ENCODE data around the gene MCOLN1.
"Not testable (repeated sequence)": the region's sequence is repeated elsewhere in the genome, so short reads cannot be mapped to it uniquely, and the experiment has no call there.

MCOLN1 gene

GRCh38 chr19:7575434-7576040 is 53.1 kb downstream of the MCOLN1 start:
- no peaks in the 10 kb centered on the region for H3K4me1 Mint-ChIP-seq (ENCODE audit: low read depth)
- H3K27me3 Mint-ChIP-seq (ENCODE audit: low read depth): no peaks in the 10 kb centered on the region
- DNase-seq (ENCODE audit: low spot score): no peak
- H3K9me3 Mint-ChIP-seq: no peaks in the 10 kb centered on the region
- no peak overlapping the region for H3K4me3 Mint-ChIP-seq
- H3K36me3 Mint-ChIP-seq (ENCODE audit: low read depth): no peaks in the 10 kb centered on the region
- H3K27ac Mint-ChIP-seq: no peak overlapping the region

- not testable (repeated sequence) for H3K4me1 Mint-ChIP-seq (ENCODE audit: low read depth); H3K4me3 Mint-ChIP-seq; H3K36me3 Mint-ChIP-seq (ENCODE audit: low read depth); H3K27ac Mint-ChIP-seq; H3K9me3 Mint-ChIP-seq; H3K27me3 Mint-ChIP-seq (ENCODE audit: low read depth); DNase-seq (ENCODE audit: low spot score)
Observed at GRCh38 chr19:7577422-7577821, 55.0 kb downstream of the MCOLN1 start.

- no peaks in the 10 kb centered on the region for H3K9me3 Mint-ChIP-seq
- H3K36me3 Mint-ChIP-seq (ENCODE audit: low read depth): no peaks in the 10 kb centered on the region
- no peaks in the 10 kb centered on the region for H3K4me1 Mint-ChIP-seq (ENCODE audit: low read depth)
- no peak overlapping the region for H3K27ac Mint-ChIP-seq
- no peaks in the 10 kb centered on the region for H3K27me3 Mint-ChIP-seq (ENCODE audit: low read depth)
- no peak overlapping the region for H3K4me3 Mint-ChIP-seq
- DNase-seq (ENCODE audit: low spot score): no peak
Observed at GRCh38 chr19:7578127-7578526, 55.7 kb downstream of the MCOLN1 start.

- Mint-ChIP-seq H3K9me3 (no peaks in the 10 kb centered on the region), H3K27me3 (ENCODE audit: low read depth) (no peaks in the 10 kb centered on the region), H3K36me3 (ENCODE audit: low read depth) (no peaks in the 10 kb centered on the region), H3K27ac (no peak overlapping the region), H3K4me3 (no peak overlapping the region), H3K4me1 (ENCODE audit: low read depth) (no peaks in the 10 kb centered on the region)
- DNase-seq (ENCODE audit: low spot score): no peak
Observed at GRCh38 chr19:7579182-7579581, 56.8 kb downstream of the MCOLN1 start.

- Mint-ChIP-seq H3K4me1 (ENCODE audit: low read depth) (no peaks in the 10 kb centered on the region), H3K9me3 (no peaks in the 10 kb centered on the region), H3K27me3 (ENCODE audit: low read depth) (no peaks in the 10 kb centered on the region), H3K27ac (no peak overlapping the region), H3K36me3 (ENCODE audit: low read depth) (no peaks in the 10 kb centered on the region), H3K4me3 (no peak overlapping the region)
- no peak for DNase-seq (ENCODE audit: low spot score)
Observed at GRCh38 chr19:7582446-7582845, 60.0 kb downstream of the MCOLN1 start.

Data from T-helper 2 cell treated with Interferon-gamma antibody and Interleukin-4, amounts not matched to agents 5 μg/mL and 100 μg/mL, for 36 hours (primary cell).